ENCODE data around the gene NRGN. TPM values are rescaled to one million over a fixed set of nuclear protein-coding genes. Genes with fewer than 3 reads are reported as not detected.

Gene NRGN
- total and polyA plus RNA-seq, 2 of the 8 experiments (the other 6 are each of a cell fraction or from before 2014, with no cell fraction given): 0.60 to 1.0 TPM

GRCh38 chr11:124761301-124762104, 21.8 kb downstream of the NRGN start:
- Histone ChIP-seq H4K20me1 (replicated peaks in 1 of 2; ENCODE audit: control insufficient read depth in 1 of 2, insufficient read depth in 2 of 2, low read length in 2 of 2) (peaks cover 20 to 31% of the 10 kb centered on the region in 2 experiments), H2BK20ac (ENCODE audit: low read length) (no peak overlapping the region), H3K27ac (ENCODE audit: low read depth, low read length) (no peak overlapping the region), H3K23me2 (ENCODE audit: low read depth, low read length) (peaks cover 17% of the 10 kb centered on the region; the same call in 1 of the 2 replicates), H4K8ac (ENCODE audit: extremely low read depth, insufficient read depth, low read length) (no peak overlapping the region), H3K4ac (replicated peaks; ENCODE audit: insufficient read length, low read depth, low read length) (no peak overlapping the region), H2BK12ac (ENCODE audit: low read depth, low read length) (0 out of 2 replicates have a peak overlapping the region, but pooled peaks have one; percentile 9), H2AK5ac (ENCODE audit: low read depth, low read length) (no peak overlapping the region), H3K56ac (replicated peaks; ENCODE audit: insufficient read length, low read depth, low read length) (no peak overlapping the region), H3K79me2 (ENCODE audit: control insufficient read depth in 1 of 2, insufficient read depth in 2 of 2, low read length in 2 of 2) (no peaks in the 10 kb centered on the region), H2BK120ac (replicated peaks; ENCODE audit: low read depth, low read length) (no peak overlapping the region), H3K4me1 (replicated peaks in 1 of 4; ENCODE audit: control insufficient read depth in 3 of 4, insufficient read depth in 4 of 4, low read length in 3 of 4) (peaks cover 5 to 37% (median 24%) of the 10 kb centered on the region in 4 experiments), H2AFZ (ENCODE audit: low read length) (no peak overlapping the region), H3K18ac (ENCODE audit: extremely low read depth, low read length) (no peak overlapping the region), H3K4me3 (ENCODE audit: extremely low read depth in 1 of 4, insufficient read depth in 2 of 4, low read depth in 3 of 4, low read length in 4 of 4) (peak overlapping the region; percentile 30 to 67 (median 52)), H3K36me3 (ENCODE audit: control insufficient read depth in 2 of 4, insufficient read depth in 4 of 4, low read length in 3 of 4) (peaks cover under 1 to 3% (median 2%) of the 10 kb centered on the region in 4 experiments; a peak in 3 of 8 replicates), H3K9me3 (ENCODE audit: insufficient read depth in 2 of 2, low read depth in 1 of 2, low read length in 1 of 2) (no peaks in the 10 kb centered on the region), H4K91ac (replicated peaks; ENCODE audit: insufficient read length, low read length) (no peak overlapping the region), H3K79me1 (ENCODE audit: low read depth, low read length) (no peaks in the 10 kb centered on the region), H2BK5ac (ENCODE audit: low read depth, low read length) (no peak overlapping the region), H4K5ac (ENCODE audit: insufficient read length, low read depth, low read length) (no peak overlapping the region), H3K14ac (ENCODE audit: insufficient read length) (no peak overlapping the region), H3K23ac (ENCODE audit: insufficient read length) (no peak overlapping the region), H3K27me3 (replicated peaks in 1 of 4; ENCODE audit: control insufficient read depth in 3 of 4, extremely low read depth in 1 of 4, insufficient read depth in 3 of 4, low read length in 3 of 4) (peaks cover 52 to 69% (median 64%) of the 10 kb centered on the region in 4 experiments), H3K4me2 (ENCODE audit: insufficient read depth in 1 of 2, low read depth in 2 of 2, low read length in 2 of 2) (peak overlapping the region; percentile 80 to 99), H3K9ac (replicated peaks in 1 of 4; ENCODE audit: extremely low read depth in 1 of 4, low read depth in 3 of 4, low read length in 3 of 4) (no peak overlapping the region), H2BK15ac (ENCODE audit: low read length) (no peak overlapping the region)
- DNase-seq (ENCODE audit: low read depth in 1 of 2, low spot score in 2 of 2): peak in 1 of 2 experiments; percentile 57
- no peak for FAIRE-seq
- ChIA-PET CTCF (ENCODE audit: partially characterized antibody) (interaction anchor here (0.6 to 28.0 kb wide), 28 partner anchors 9 to 795 kb away, joined by 3 to 382 read pairs (median 6); partner anchors contain the start of genes MSANTD2, NRGN, ROBO3 and SIAE), POLR2A (ENCODE audit: partially characterized antibody) (interaction anchor here (0.6 to 4.2 kb wide), 11 partner anchors 9 to 90 kb away, joined by 3 to 26 read pairs (median 6); partner anchors contain the start of genes MSANTD2 and VSIG2)
- WGBS, 2 experiments (ENCODE audit: extremely low coverage in 1 of 2, insufficient coverage in 1 of 2, insufficient read length in 1 of 2, insufficient replicate concordance in 2 of 2, low coverage in 1 of 2, low lambda C conversion rate in 2 of 2, missing lambda C conversion rate in 1 of 2): 6% methylated on average over 21 of the region's 25 CpGs; no CpG with 5 or more reads in 1 of the 2 experiments
- TF ChIP-seq TCF12 (IDR thresholded peaks at IDR 0.05; ENCODE audit: low read depth, low read length): no peak
- TF ChIP-seq EZH2 (IDR thresholded peaks at IDR 0.05; ENCODE audit: low read depth, low read length, severe bottlenecking): peak; percentile 16
- no peak for TF ChIP-seq SIX5 (IDR thresholded peaks at IDR 0.05; ENCODE audit: low read depth, low read length)
- peak; percentile 82 for TF ChIP-seq CTBP2 (IDR thresholded peaks at IDR 0.05; ENCODE audit: borderline replicate concordance, insufficient read depth, insufficient read length, low read length)
- peak in 1 of 3 experiments; percentile 17; a peak in 1 of 4 replicates for TF ChIP-seq CTCF (IDR thresholded peaks at IDR 0.05; ENCODE audit: control extremely low read depth in 1 of 3, insufficient read depth in 1 of 3, low read depth in 1 of 3, low read length in 3 of 3)
- peak in 1 of 2 experiments; percentile 2; a peak in 1 of 4 replicates for TF ChIP-seq RAD21 (IDR thresholded peaks at IDR 0.05 in 1 of 2, conservative IDR thresholded peaks at IDR 0.05 in 1 of 2; ENCODE audit: low read depth in 2 of 2, low read length in 2 of 2)
- TF ChIP-seq RXRA (IDR thresholded peaks at IDR 0.05; ENCODE audit: insufficient read depth, low read depth, low read length): no peak
